ENCODE results near the gene ZNF415. TPM values are rescaled to one million over a fixed set of nuclear protein-coding genes. Genes with fewer than 3 reads are reported as not detected.

The ZNF415 gene
- total and polyA plus RNA-seq, 9 of the 15 experiments (the other 6 are each of a cell fraction or from before 2014, with no cell fraction given): 0.06 to 0.82 (median 0.14) TPM; not detected in 2

DNA sequence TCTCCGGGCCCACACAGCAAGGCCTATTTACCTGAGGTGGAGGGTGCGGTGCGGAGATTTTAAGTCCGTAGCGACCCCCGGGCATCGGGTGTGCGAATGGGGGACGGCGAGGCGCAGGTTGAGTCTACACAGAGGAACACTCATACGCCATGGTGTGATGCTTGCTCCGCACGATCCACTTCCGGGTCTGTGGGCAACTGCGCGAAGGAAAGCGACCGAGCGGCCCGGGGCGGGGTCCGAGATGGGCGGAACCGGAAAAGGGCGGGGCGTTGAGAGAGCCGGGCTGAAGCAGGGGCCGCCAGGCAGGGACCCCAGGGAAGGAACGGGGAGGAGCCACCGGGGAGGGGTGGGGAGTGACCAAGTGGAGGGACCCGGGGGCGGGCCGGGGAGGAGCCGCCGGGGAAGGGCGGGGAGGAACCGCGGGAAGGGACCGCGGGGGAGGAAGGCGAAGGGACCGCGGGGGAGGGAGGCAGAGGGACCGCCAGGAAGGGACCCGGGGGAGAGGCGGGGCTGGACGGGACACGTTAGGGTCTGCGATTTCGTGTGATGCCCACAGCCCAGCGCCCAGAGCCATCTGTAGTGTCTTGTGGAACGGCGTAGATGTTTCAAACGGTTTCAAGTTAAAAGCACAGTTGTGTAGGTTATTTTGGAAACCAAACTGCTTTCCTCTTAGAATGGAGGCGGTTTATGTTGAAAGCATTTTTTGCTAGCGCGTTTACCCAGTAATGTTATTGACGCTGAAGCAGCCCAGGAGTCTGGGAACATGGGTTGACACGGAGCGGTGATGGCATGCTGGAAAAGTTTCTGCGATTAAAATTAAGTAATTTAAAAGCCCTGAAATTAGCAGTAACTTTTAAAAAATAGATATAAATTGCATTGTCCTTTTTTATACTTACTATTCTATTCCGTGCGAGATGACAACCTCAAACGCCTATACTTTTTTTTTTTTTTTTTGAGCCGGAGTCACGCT is 29.2 kb downstream of the ZNF415 start, which contains the start of gene ZNF160 (continued):
- TF ChIP-seq NBN (IDR thresholded peaks at IDR 0.05; ENCODE audit: low read depth): no peak
- no peak for TF ChIP-seq ZNF311 (CRISPR knock-in tag; IDR thresholded peaks at IDR 0.05)
- peak; percentile 92 for TF ChIP-seq MYNN (IDR thresholded peaks at IDR 0.05)
- no peak for TF ChIP-seq MYNN (CRISPR knock-in tag; IDR thresholded peaks at IDR 0.05)
- no peak for TF ChIP-seq HDAC8 (tag; IDR thresholded peaks at IDR 0.05)
- peak; percentile 91 for TF ChIP-seq NR2C1 (IDR thresholded peaks at IDR 0.05)
- peak; percentile 94 for TF ChIP-seq NR2C1 (tag; IDR thresholded peaks at IDR 0.05)
- TF ChIP-seq POLR2A (conservative IDR thresholded peaks at IDR 0.05): peak; percentile 90
- 0 out of 2 replicates have a peak, but pooled peaks have one; percentile 48 for TF ChIP-seq KLF1 (tag; IDR thresholded peaks at IDR 0.05)
- TF ChIP-seq ZBTB11 (CRISPR knock-in tag; IDR thresholded peaks at IDR 0.05): peak in 2 of 3 experiments; percentile 40 to 96; a peak in 2 of 6 replicates
- no peak for TF ChIP-seq ILK (tag; IDR thresholded peaks at IDR 0.05; ENCODE audit: borderline replicate concordance, low read depth)
- no peak for TF ChIP-seq ZNF589 (CRISPR knock-in tag; IDR thresholded peaks at IDR 0.05; ENCODE audit: low read depth)
- TF ChIP-seq ZNF584 (CRISPR knock-in tag; IDR thresholded peaks at IDR 0.05; ENCODE audit: low read depth): no peak
- TF ChIP-seq NRF1 (conservative IDR thresholded peaks at IDR 0.05 in 1 of 2, IDR thresholded peaks at IDR 0.05 in 1 of 2): peak; percentile 69 to 71
- TF ChIP-seq, protein P1, sequence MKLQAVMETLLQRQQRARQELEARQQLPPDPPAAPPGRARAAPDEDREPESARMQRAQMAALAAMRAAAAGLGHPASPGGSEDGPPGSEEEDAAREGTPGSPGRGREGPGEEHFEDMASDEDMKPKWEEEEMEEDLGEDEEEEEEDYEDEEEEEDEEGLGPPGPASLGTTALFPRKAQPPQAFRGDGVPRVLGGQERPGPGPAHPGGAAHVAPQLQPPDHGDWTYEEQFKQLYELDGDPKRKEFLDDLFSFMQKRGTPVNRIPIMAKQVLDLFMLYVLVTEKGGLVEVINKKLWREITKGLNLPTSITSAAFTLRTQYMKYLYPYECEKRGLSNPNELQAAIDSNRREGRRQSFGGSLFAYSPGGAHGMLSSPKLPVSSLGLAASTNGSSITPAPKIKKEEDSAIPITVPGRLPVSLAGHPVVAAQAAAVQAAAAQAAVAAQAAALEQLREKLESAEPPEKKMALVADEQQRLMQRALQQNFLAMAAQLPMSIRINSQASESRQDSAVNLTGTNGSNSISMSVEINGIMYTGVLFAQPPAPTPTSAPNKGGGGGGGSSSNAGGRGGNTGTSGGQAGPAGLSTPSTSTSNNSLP (IDR thresholded peaks at IDR 0.05; ENCODE audit: borderline replicate concordance, low read depth, low read length): no peak
- 0 out of 2 replicates have a peak, but pooled peaks have one; percentile 52 for TF ChIP-seq CREB1 (IDR thresholded peaks at IDR 0.05)
- no peak for TF ChIP-seq CREB1 (CRISPR knock-in tag; IDR thresholded peaks at IDR 0.05)
- no peak for TF ChIP-seq BRD4 (IDR thresholded peaks at IDR 0.05)
- 0 out of 2 replicates have a peak, but pooled peaks have one; percentile 33 for TF ChIP-seq MTA3 (IDR thresholded peaks at IDR 0.05; ENCODE audit: borderline replicate concordance)
- TF ChIP-seq SMC3 (conservative IDR thresholded peaks at IDR 0.05; ENCODE audit: insufficient read depth, low read depth, low read length): no peak
- no peak for TF ChIP-seq SIX5 (IDR thresholded peaks at IDR 0.05; ENCODE audit: borderline replicate concordance in 1 of 2, insufficient read depth in 1 of 2, low read depth in 1 of 2, low read length in 2 of 2)

All from K562 (cell line).